SU-DHL-6 (cell line): ENCODE measurements around the gene PPIF.

Experiments
- H2AFZ ChIP-seq: fragments of 200-600 bp; sonication (generic); 2 replicates; pipeline ENCODE4 v1.6.1; 2014; ENCODE audit warnings: low read depth, mild to moderate bottlenecking, moderate library complexity, mixed read lengths, antibody characterized with exemption, low read length; ENCODE audit not compliant: severe bottlenecking
- H3F3A ChIP-seq: fragments of 200-600 bp; shearing (Covaris generic); 2 replicates; pipeline ENCODE4 v1.6.0; 2016; ENCODE audit warnings: antibody characterized with exemption, mild to moderate bottlenecking; ENCODE audit not compliant: insufficient read depth
- H3K27ac ChIP-seq: fragments of 200-600 bp; sonication (generic); 2 replicates; pipeline ENCODE4 v1.5.1; 2016; ENCODE audit warnings: low read depth, mild to moderate bottlenecking, low read length, moderate library complexity, mixed read lengths
- H3K27me3 ChIP-seq: fragments of 200-600 bp; sonication (generic), shearing (Covaris generic); 2 replicates; pipeline ENCODE4 v1.6.0; 2014; ENCODE audit warnings: mild to moderate bottlenecking, low read length
- H3K36me3 ChIP-seq: fragments of 200-600 bp; sonication (generic); 2 replicates; pipeline ENCODE4 v1.6.1; 2014; ENCODE audit warnings: mild to moderate bottlenecking, low read length, mixed read lengths
- H3K4me2 ChIP-seq: fragments of 300-600, 200-600 bp; shearing (Covaris generic), sonication (generic); 2 replicates; pipeline ENCODE4 v1.6.0; 2014; ENCODE audit warnings: low read length, low read depth, mild to moderate bottlenecking; ENCODE audit not compliant: poor library complexity, severe bottlenecking
- H3K4me3 ChIP-seq: fragments of 200-600 bp; sonication (generic); 2 replicates; pipeline ENCODE4 v1.5.1; 2014; ENCODE audit warnings: antibody characterized with exemption, low read length, mild to moderate bottlenecking, mixed read lengths; ENCODE audit not compliant: insufficient read depth, poor library complexity, severe bottlenecking
- H3K79me2 ChIP-seq: fragments of 200-600 bp; sonication (generic); 2 replicates; pipeline ENCODE4 v1.6.1; 2014; ENCODE audit warnings: mild to moderate bottlenecking, low read length, moderate library complexity; ENCODE audit not compliant: insufficient read depth
- H3K9ac ChIP-seq: fragments of 200-600 bp; sonication (generic); 2 replicates; pipeline ENCODE4 v1.7.0; 2014; ENCODE audit warnings: mild to moderate bottlenecking, low read length
- H3K9me2 ChIP-seq: fragments of 200-600 bp; sonication (generic); replicated peaks from 2 replicates; pipeline ENCODE4 v1.6.1; 2014; ENCODE audit warnings: low read length; ENCODE audit not compliant: insufficient read depth
- H3K9me3 ChIP-seq: fragments of 200-600 bp; sonication (generic); 2 replicates; pipeline ENCODE4 v1.6.1; 2014; ENCODE audit warnings: low read length, mixed read lengths; ENCODE audit not compliant: insufficient read depth
- H4K20me1 ChIP-seq: fragments of 200-600 bp; sonication (generic); 2 replicates; pipeline ENCODE4 v1.6.1; 2014; ENCODE audit warnings: low read depth, mild to moderate bottlenecking, antibody characterized with exemption, low read length, moderate library complexity, mixed read lengths
- CTCF ChIP-seq: fragments of 200-600 bp; sonication (generic); IDR thresholded peaks from one replicate; pipeline ENCODE4 v1.5.1; 2017; ENCODE audit warnings: antibody characterized with exemption, mild to moderate bottlenecking, low read length, moderate library complexity; ENCODE audit not compliant: insufficient read depth, poor library complexity, severe bottlenecking
- EZH2phosphoT487 ChIP-seq: fragments of 200-600 bp; sonication (generic), shearing (Covaris generic); conservative IDR thresholded peaks from 2 replicates; pipeline ENCODE4 v1.6.1; 2018; ENCODE audit warnings: mild to moderate bottlenecking, antibody characterized with exemption, low read length, moderate library complexity, mixed read lengths

PPIF gene

GRCh38 chr10:79318369-79318768, 28.9 kb upstream of the PPIF start:
- Histone ChIP-seq H2AFZ (no peak overlapping the region), H3K79me2 (no peaks in the 10 kb centered on the region), H3K27me3 (no peaks in the 10 kb centered on the region), H4K20me1 (no peaks in the 10 kb centered on the region), H3K9me3 (no peaks in the 10 kb centered on the region), H3K4me2 (no peak overlapping the region), H3K4me3 (no peak overlapping the region), H3K9me2 (no peaks in the 10 kb centered on the region), H3K27ac (no peak overlapping the region), H3F3A (no peaks in the 10 kb centered on the region), H3K36me3 (no peaks in the 10 kb centered on the region), H3K9ac (no peak overlapping the region)
- TF ChIP-seq CTCF (no peak), EZH2phosphoT487 (no peak)

- Histone ChIP-seq H2AFZ (no peak overlapping the region), H3K9me2 (no peaks in the 10 kb centered on the region), H3K27me3 (no peaks in the 10 kb centered on the region), H3K27ac (no peak overlapping the region), H3K79me2 (no peaks in the 10 kb centered on the region), H3K4me2 (no peak overlapping the region), H3K9me3 (no peaks in the 10 kb centered on the region), H3K4me3 (no peak overlapping the region), H3K9ac (no peak overlapping the region), H4K20me1 (no peaks in the 10 kb centered on the region), H3F3A (no peaks in the 10 kb centered on the region), H3K36me3 (no peaks in the 10 kb centered on the region)
- TF ChIP-seq EZH2phosphoT487 (no peak), CTCF (no peak)
Measured at GRCh38 chr10:79319115-79319771, 28.0 kb upstream of the PPIF start.

GRCh38 chr10:79320316-79320715, 27.0 kb upstream of the PPIF start:
- Histone ChIP-seq H3F3A (no peaks in the 10 kb centered on the region), H3K4me3 (no peak overlapping the region), H3K9me2 (no peaks in the 10 kb centered on the region), H3K79me2 (no peaks in the 10 kb centered on the region), H3K4me2 (no peak overlapping the region), H3K27ac (no peak overlapping the region), H3K9me3 (no peaks in the 10 kb centered on the region), H3K9ac (no peak overlapping the region), H3K27me3 (no peaks in the 10 kb centered on the region), H4K20me1 (no peaks in the 10 kb centered on the region), H2AFZ (no peak overlapping the region), H3K36me3 (no peaks in the 10 kb centered on the region)
- TF ChIP-seq EZH2phosphoT487 = no peak

GRCh38 chr10:79320820-79321493, 26.3 kb upstream of the PPIF start:
- H3K36me3 ChIP-seq = no peaks in the 10 kb centered on the region

More at GRCh38 chr10:79320820-79321493, 26.3 kb upstream of the PPIF start:
- TF ChIP-seq CTCF (no peak), EZH2phosphoT487 (no peak)
- Histone ChIP-seq H3K4me3 (no peak overlapping the region), H3K9me2 (no peaks in the 10 kb centered on the region), H2AFZ (no peak overlapping the region), H3K9me3 (no peaks in the 10 kb centered on the region), H3K79me2 (no peaks in the 10 kb centered on the region), H3K4me2 (no peak overlapping the region), H4K20me1 (no peaks in the 10 kb centered on the region), H3F3A (no peaks in the 10 kb centered on the region), H3K9ac (no peak overlapping the region), H3K27me3 (no peaks in the 10 kb centered on the region), H3K27ac (no peak overlapping the region)
